ENCODE data around the gene CDC37L1.

- TF ChIP-seq TAF1 (IDR thresholded peaks at IDR 0.05; ENCODE audit: low read depth) (no peak), EGR1 (IDR thresholded peaks at IDR 0.05) (no peak), REST (IDR thresholded peaks at IDR 0.05; ENCODE audit: low read depth) (no peak), EP300 (IDR thresholded peaks at IDR 0.05; ENCODE audit: borderline replicate concordance) (no peak), RAD21 (IDR thresholded peaks at IDR 0.05; ENCODE audit: low read depth) (no peak), NFIC (IDR thresholded peaks at IDR 0.05) (no peak)
These were observed 24.8 kb upstream of the CDC37L1 start for GRCh38 chr9:4654538-4654937.

All from Ishikawa (cell line).